ENCODE results near the gene SS18.

GRCh38 chr18:26103579-26103978 is 13.2 kb upstream of the SS18 start:
- TF ChIP-seq CTCF (IDR thresholded peaks at IDR 0.05; ENCODE audit: low read length) (peak; percentile 71), EZH2 (IDR thresholded peaks at IDR 0.05; ENCODE audit: borderline replicate concordance, low read length) (no peak)
